SK-N-SH (cell line): Measurements from ENCODE around the gene APBB3.

ENCODE experiments used
- CHD2 ChIP-seq: fragments of 150-350 bp; IDR thresholded peaks from 2 replicates; pipeline ENCODE4 v1.6.1; 2018; ENCODE audit warnings: low read length; ENCODE audit not compliant: partially characterized antibody
- EZH2phosphoT487 ChIP-seq: fragments of 200-600 bp; sonication (generic); IDR thresholded peaks from 2 replicates; pipeline ENCODE4 v1.6.1; 2017; ENCODE audit warnings: low read depth, mixed run types, mild to moderate bottlenecking, antibody characterized with exemption, moderate library complexity, borderline replicate concordance
- FOSL2 ChIP-seq: IDR thresholded peaks from 2 replicates; pipeline ENCODE4 v1.4.0; 2012; ENCODE audit warnings: low read depth, mild to moderate bottlenecking, moderate library complexity, borderline replicate concordance
- GABPA ChIP-seq: IDR thresholded peaks from 2 replicates; pipeline ENCODE4 v1.4.0; 2012; ENCODE audit warnings: low read depth, mild to moderate bottlenecking
- POLR2AphosphoS5 ChIP-seq: IDR thresholded peaks from 2 replicates; pipeline ENCODE4 v1.6.1; 2012; ENCODE audit warnings: low read depth, low read length
- TEAD4 ChIP-seq: IDR thresholded peaks from 2 replicates; pipeline ENCODE4 v1.4.0; 2012; ENCODE audit warnings: mild to moderate bottlenecking, borderline replicate concordance; ENCODE audit not compliant: insufficient read depth
- TF ChIP-seq, protein P1 (sequence below): fragments of 200-600 bp; sonication (generic); IDR thresholded peaks from 2 replicates; pipeline ENCODE4 v1.6.1; 2017; ENCODE audit warnings: antibody characterized with exemption, mild to moderate bottlenecking, moderate library complexity
- TF ChIP-seq, protein P2 (sequence below): fragments of 150-350 bp; IDR thresholded peaks from 2 replicates; pipeline ENCODE4 v1.6.1; 2016; ENCODE audit warnings: mild to moderate bottlenecking, low read depth, low read length

DNA sequence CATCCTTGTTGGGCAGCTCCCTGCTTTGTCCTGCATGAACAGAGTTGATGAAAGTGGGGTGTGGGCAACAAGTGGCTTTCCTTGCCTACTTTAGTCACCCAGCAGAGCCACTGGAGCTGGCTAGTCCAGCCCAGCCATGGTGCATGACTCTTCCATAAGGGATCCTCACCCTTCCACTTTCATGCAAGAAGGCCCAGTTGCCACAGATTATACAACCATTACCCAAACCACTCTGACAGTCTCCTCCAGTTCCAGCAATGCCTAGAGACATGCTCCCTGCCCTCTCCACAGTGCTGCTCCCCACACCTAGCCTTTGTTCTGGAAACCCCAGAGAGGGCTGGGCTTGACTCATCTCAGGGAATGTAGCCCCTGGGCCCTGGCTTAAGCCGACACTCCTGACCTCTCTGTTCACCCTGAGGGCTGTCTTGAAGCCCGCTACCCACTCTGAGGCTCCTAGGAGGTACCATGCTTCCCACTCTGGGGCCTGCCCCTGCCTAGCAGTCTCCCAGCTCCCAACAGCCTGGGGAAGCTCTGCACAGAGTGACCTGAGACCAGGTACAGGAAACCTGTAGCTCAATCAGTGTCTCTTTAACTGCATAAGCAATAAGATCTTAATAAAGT lies 4.2 kb upstream of the APBB3 start:
- TF ChIP-seq, protein P1, sequence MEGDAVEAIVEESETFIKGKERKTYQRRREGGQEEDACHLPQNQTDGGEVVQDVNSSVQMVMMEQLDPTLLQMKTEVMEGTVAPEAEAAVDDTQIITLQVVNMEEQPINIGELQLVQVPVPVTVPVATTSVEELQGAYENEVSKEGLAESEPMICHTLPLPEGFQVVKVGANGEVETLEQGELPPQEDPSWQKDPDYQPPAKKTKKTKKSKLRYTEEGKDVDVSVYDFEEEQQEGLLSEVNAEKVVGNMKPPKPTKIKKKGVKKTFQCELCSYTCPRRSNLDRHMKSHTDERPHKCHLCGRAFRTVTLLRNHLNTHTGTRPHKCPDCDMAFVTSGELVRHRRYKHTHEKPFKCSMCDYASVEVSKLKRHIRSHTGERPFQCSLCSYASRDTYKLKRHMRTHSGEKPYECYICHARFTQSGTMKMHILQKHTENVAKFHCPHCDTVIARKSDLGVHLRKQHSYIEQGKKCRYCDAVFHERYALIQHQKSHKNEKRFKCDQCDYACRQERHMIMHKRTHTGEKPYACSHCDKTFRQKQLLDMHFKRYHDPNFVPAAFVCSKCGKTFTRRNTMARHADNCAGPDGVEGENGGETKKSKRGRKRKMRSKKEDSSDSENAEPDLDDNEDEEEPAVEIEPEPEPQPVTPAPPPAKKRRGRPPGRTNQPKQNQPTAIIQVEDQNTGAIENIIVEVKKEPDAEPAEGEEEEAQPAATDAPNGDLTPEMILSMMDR, result no peak
- TF ChIP-seq GABPA (no peak), TEAD4 (no peak), EZH2phosphoT487 (no peak), POLR2AphosphoS5 (no peak), FOSL2 (no peak), CHD2 (no peak)
- TF ChIP-seq, protein P2, sequence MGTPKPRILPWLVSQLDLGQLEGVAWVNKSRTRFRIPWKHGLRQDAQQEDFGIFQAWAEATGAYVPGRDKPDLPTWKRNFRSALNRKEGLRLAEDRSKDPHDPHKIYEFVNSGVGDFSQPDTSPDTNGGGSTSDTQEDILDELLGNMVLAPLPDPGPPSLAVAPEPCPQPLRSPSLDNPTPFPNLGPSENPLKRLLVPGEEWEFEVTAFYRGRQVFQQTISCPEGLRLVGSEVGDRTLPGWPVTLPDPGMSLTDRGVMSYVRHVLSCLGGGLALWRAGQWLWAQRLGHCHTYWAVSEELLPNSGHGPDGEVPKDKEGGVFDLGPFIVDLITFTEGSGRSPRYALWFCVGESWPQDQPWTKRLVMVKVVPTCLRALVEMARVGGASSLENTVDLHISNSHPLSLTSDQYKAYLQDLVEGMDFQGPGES, result no peak
